Glutamatergic neuron (in vitro differentiated cells): Measurements from ENCODE around the gene SCRT2. TPM values are rescaled to one million over a fixed set of nuclear protein-coding genes. Genes with fewer than 3 reads are reported as not detected.

ENCODE experiments used
- DNase-seq: peaks from one replicate; pipeline ENCODE4 v3.0.0; 2022
- H3K27ac Mint-ChIP-seq: one replicate; pipeline ENCODE4 v1.8.0; 2020; ENCODE audit warnings: mild to moderate bottlenecking, mixed read lengths, inconsistent platforms; ENCODE audit not compliant: unreplicated experiment
- H3K27me3 Mint-ChIP-seq: one replicate; pipeline ENCODE4 v1.8.0; 2020; ENCODE audit warnings: mild to moderate bottlenecking, moderate library complexity, mixed read lengths, inconsistent platforms; ENCODE audit not compliant: unreplicated experiment
- H3K36me3 Mint-ChIP-seq: one replicate; pipeline ENCODE4 v1.8.0; 2020; ENCODE audit warnings: mild to moderate bottlenecking, mixed read lengths, inconsistent platforms; ENCODE audit not compliant: unreplicated experiment
- H3K4me1 Mint-ChIP-seq: one replicate; pipeline ENCODE4 v1.8.0; 2020; ENCODE audit warnings: mild to moderate bottlenecking, low read depth, mixed read lengths, inconsistent platforms; ENCODE audit not compliant: unreplicated experiment
- H3K4me3 Mint-ChIP-seq: one replicate; pipeline ENCODE4 v1.8.0; 2020; ENCODE audit warnings: mild to moderate bottlenecking, mixed read lengths, inconsistent platforms; ENCODE audit not compliant: unreplicated experiment
- H3K9me3 Mint-ChIP-seq: one replicate; pipeline ENCODE4 v1.8.0; 2020; ENCODE audit warnings: mild to moderate bottlenecking, moderate library complexity, mixed read lengths, inconsistent platforms; ENCODE audit not compliant: unreplicated experiment
- total RNA-seq: library from RNA; stranded (reverse); fragmentation: NEBNext Ultra II Directional; extraction: Animal tissue kit (Norgen Biotek cat#: 25700); gene quantifications from one replicate; pipeline ENCODE4 v1.2.1, GENCODE V29; 2021; ENCODE audit not compliant: unreplicated experiment
- TF ChIP-seq, protein P1 (sequence below): fragments of 200-600 bp; sonication (generic); IDR thresholded peaks from one replicate; pipeline ENCODE4 v1.5.0; 2021; ENCODE audit not compliant: partially characterized antibody, unreplicated experiment

SCRT2 gene
- total RNA-seq, 1 donor from 2014 or later, result 28.0 TPM

DNA sequence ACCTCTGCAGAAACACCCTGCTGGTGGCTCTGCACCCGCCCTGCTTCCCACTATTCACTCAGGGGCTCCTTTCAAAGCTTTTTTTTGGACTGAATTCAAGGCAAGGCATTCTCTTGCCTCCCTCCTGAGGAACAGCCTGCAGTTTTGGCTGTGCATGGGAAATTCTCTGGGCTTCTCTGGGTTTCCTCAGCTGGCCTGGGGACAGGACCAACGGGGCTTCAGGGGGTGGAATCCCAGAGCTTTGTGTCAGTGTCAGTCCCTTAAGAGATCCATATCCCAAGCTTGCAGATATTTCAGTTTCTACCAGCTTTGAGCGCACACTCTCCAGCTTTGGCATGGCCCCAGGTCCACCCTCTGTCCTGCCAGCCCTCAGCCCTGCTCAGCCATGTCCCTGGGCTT is 2.0 kb downstream of the SCRT2 start:
- peaks cover 22% of the 10 kb centered on the region for H3K27me3 Mint-ChIP-seq
- H3K4me1 Mint-ChIP-seq, result peaks cover 20% of the 10 kb centered on the region
- TF ChIP-seq, protein P1, sequence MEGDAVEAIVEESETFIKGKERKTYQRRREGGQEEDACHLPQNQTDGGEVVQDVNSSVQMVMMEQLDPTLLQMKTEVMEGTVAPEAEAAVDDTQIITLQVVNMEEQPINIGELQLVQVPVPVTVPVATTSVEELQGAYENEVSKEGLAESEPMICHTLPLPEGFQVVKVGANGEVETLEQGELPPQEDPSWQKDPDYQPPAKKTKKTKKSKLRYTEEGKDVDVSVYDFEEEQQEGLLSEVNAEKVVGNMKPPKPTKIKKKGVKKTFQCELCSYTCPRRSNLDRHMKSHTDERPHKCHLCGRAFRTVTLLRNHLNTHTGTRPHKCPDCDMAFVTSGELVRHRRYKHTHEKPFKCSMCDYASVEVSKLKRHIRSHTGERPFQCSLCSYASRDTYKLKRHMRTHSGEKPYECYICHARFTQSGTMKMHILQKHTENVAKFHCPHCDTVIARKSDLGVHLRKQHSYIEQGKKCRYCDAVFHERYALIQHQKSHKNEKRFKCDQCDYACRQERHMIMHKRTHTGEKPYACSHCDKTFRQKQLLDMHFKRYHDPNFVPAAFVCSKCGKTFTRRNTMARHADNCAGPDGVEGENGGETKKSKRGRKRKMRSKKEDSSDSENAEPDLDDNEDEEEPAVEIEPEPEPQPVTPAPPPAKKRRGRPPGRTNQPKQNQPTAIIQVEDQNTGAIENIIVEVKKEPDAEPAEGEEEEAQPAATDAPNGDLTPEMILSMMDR, result no peak
- peaks cover 7% of the 10 kb centered on the region for H3K9me3 Mint-ChIP-seq
- peaks cover 5% of the 10 kb centered on the region for H3K36me3 Mint-ChIP-seq
- H3K4me3 Mint-ChIP-seq, result peak overlapping the region; percentile 93
- no peak overlapping the region for H3K27ac Mint-ChIP-seq
- DNase-seq, result no peak

DNA sequence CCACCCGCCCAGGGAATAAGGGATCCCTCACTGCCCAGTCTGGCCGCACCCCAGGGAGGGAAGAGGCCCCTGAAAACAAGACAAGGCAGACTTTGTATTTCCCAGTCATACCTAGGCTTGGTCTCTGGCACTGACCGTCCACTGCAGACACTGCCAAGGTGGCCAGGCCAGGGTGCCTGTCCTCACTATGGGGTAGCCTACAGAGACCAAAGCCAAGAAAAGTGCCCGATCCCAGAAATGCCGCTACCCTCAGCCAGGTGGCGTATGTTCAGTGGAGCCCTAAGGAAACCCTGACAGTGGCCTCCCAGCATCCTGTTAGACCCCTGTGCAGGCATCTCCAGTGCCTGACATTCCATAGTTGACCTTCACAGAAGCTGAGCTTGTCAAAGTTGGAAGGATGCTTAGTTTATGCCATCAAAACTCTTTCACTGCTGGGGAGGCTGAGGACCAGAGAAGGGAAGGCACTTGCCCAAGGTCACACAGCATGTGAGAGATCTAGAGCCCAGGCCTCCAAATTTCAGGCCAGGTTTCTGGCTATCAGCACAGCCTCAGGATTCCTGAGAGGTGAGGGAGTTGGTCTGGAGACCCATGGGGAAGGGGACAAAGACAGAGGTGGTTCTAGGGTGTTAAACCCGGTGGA is 2.5 kb downstream of the SCRT2 start:
- peaks cover 20% of the 10 kb centered on the region for H3K27me3 Mint-ChIP-seq
- DNase-seq, result peak; percentile 51

DNA sequence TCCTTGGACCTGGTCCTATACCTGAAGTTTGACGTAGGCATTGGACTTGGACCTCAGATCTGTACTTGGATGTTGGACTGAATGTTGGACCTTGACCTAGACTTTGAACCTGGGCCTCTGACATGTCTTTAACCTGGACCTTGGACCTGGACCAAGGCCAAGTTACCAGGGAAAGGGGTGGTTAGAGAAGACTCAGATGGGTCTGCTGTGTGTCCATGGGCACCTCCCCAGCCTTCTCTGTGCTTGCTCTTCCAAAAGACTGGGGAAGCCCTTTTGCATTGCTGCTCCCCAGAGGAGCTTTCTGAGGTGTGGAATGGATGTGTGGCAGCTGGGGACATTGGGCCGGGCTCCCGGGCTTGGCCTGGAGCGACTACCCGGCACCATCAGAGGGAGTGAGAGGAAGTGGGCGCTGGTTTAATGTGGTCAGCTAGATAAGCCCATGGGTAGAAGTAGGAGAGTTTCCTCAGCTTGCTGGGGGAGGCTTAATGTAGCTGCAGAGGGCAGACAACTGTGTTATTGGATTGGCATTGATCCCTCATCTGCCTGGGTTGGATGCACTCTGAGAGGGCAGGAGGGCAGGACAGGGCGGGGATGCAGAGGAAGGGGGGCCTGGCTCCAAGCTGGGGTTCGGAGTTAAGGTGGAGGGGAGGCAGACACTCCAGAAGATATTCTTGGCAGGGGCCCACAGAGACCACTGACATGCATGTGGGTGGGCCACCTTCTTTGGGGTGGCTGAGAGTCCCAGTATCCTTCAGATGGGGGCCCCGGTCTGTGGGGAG is 4.2 kb downstream of the SCRT2 start:
- H3K4me1 Mint-ChIP-seq, result peaks cover 20% of the 10 kb centered on the region
- TF ChIP-seq, protein P1, result no peak
- DNase-seq, result no peak
- H3K9me3 Mint-ChIP-seq, result peaks cover 12% of the 10 kb centered on the region
- H3K27me3 Mint-ChIP-seq, result peaks cover 18% of the 10 kb centered on the region
- H3K27ac Mint-ChIP-seq, result peak overlapping the region; percentile 31
- H3K4me3 Mint-ChIP-seq, result peak overlapping the region; percentile 68
- H3K36me3 Mint-ChIP-seq, result peaks cover 5% of the 10 kb centered on the region

More for the DNA sequence above, 2.5 kb downstream of the SCRT2 start:
- Mint-ChIP-seq H3K4me1 (peaks cover 20% of the 10 kb centered on the region), H3K27ac (peak overlapping the region; percentile 77), H3K9me3 (peaks cover 8% of the 10 kb centered on the region), H3K4me3 (peak overlapping the region; percentile 82), H3K36me3 (peaks cover 5% of the 10 kb centered on the region)
- TF ChIP-seq, protein P1, result peak; percentile 61

DNA sequence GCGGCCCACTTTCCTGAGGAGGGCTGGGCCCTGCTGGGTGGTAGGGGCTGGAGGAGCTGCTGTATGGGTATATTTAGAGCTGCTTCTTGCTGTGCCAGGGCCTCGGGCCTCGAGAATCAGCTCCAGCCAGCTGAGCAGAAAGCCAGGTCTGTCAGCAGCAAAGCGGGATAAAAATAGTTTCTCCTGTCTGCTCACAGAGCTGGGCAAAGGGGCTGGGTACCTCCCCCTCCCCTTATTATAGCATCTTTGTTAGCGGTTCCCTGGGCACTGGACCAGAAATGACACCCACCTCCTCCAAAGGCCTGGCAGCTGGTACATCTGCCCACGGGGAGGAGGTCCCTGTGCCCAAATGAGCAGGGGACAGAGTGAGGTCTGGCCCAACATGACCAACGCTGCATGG is 6.0 kb downstream of the SCRT2 start:
- Mint-ChIP-seq H3K4me1 (peaks cover 17% of the 10 kb centered on the region), H3K27ac (no peak overlapping the region), H3K4me3 (no peak overlapping the region), H3K36me3 (peaks cover 6% of the 10 kb centered on the region), H3K9me3 (peaks cover 11% of the 10 kb centered on the region), H3K27me3 (peaks cover 16% of the 10 kb centered on the region)
- TF ChIP-seq, protein P1, result no peak
- DNase-seq, result no peak

DNA sequence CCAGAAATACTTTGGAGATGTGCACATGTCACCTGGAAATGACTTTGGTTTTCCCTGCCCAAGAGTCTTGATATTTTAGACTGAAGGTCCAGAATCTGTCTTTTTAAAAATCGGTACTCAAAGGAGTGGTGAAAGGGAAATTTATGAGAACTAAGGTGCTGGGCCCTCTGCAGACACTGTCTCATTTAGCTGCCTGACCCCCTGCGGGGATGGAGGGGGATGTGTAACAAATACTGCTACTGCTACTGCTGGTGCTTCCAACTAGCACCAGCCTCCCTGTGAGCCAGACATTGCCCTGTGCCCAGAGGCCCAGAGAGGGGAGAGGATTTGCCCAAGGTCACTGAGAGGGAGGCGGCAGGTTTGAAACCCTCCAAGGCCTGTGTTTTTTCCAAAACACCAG is 7.0 kb downstream of the SCRT2 start:
- no peak overlapping the region for H3K27ac Mint-ChIP-seq
- no peak overlapping the region for H3K4me3 Mint-ChIP-seq
- peaks cover 12% of the 10 kb centered on the region for H3K9me3 Mint-ChIP-seq
- peaks cover 9% of the 10 kb centered on the region for H3K27me3 Mint-ChIP-seq
- DNase-seq, result no peak
- H3K36me3 Mint-ChIP-seq, result peaks cover 6% of the 10 kb centered on the region
- H3K4me1 Mint-ChIP-seq, result peaks cover 13% of the 10 kb centered on the region
- TF ChIP-seq, protein P1, result no peak
